Tongue (tissue), 1 donor: ENCODE data around the gene WNT7B. TPM values are rescaled to one million over a fixed set of nuclear protein-coding genes. Genes with fewer than 3 reads are reported as not detected.

Experiments used
- total RNA-seq: library from RNA; depleted of rRNA; stranded (reverse); fragments of >200 nt; gene quantifications from one replicate; pipeline ENCODE4 v1.2.3, GENCODE V29; 2014

WNT7B gene
- total RNA-seq, 1 donor from 2014 or later = 6.2 TPM

Other genes starting within 250 kb of the WNT7B start
- gene PPARA, start 173.4 kb upstream of the WNT7B start, total RNA-seq = 43.2 TPM